ENCODE measurements around the gene TAS2R30. TPM values are rescaled to one million over a fixed set of nuclear protein-coding genes. Genes with fewer than 3 reads are reported as not detected.
A peak's percentile ranks its signal among the peaks of the same experiment; 100 is the strongest.

Gene TAS2R30
- total RNA-seq: 1 to 10 TPM; 3.1 to 3.3 TPM

- DNase-seq (no peak), ATAC-seq (ENCODE audit: low read depth) (no peak)
- Mint-ChIP-seq H3K4me1 (no peaks in the 10 kb centered on the region), H3K36me3 (peaks cover 40% of the 10 kb centered on the region), H3K9me3 (peaks cover 6% of the 10 kb centered on the region), H3K27me3 (no peaks in the 10 kb centered on the region), H3K27ac (no peak within 1 kb of the TSS), H3K4me3 (no peak within 1 kb of the TSS)
- POLR2A ChIA-PET: no interaction called here
Observed at GRCh38 chr12:11134305-11134704, at the start of gene TAS2R30. Gene TAS2R30 (minus strand): TSS chr12:11134644. CDS start chr12:11134244, 400 bp downstream.

GRCh38 chr12:11183011-11183410 is 48.6 kb upstream of the TAS2R30 start:
- H3K4me1 Mint-ChIP-seq: peaks cover 7% of the 10 kb centered on the region
- H3K36me3 Mint-ChIP-seq: peaks cover 2% of the 10 kb centered on the region
- peaks cover 5% of the 10 kb centered on the region for H3K27me3 Mint-ChIP-seq
- H3K9me3 Mint-ChIP-seq: no peaks in the 10 kb centered on the region
- POLR2A ChIA-PET: no interaction called here
- DNase-seq (no peak), ATAC-seq (ENCODE audit: low read depth) (no peak)
- no peak overlapping the region for H3K27ac Mint-ChIP-seq
- no peak overlapping the region for H3K4me3 Mint-ChIP-seq

GRCh38 chr12:11182529-11182928 is 48.1 kb upstream of the TAS2R30 start:
- Mint-ChIP-seq H3K9me3 (no peaks in the 10 kb centered on the region), H3K4me1 (peaks cover 7% of the 10 kb centered on the region), H3K36me3 (peaks cover 5% of the 10 kb centered on the region), H3K27me3 (peaks cover 5% of the 10 kb centered on the region), H3K4me3 (no peak overlapping the region), H3K27ac (no peak overlapping the region)
- POLR2A ChIA-PET: no interaction called here
- DNase-seq (no peak), ATAC-seq (ENCODE audit: low read depth) (no peak)

GRCh38 chr12:11178250-11178649 is 43.8 kb upstream of the TAS2R30 start:
- Mint-ChIP-seq H3K9me3 (no peaks in the 10 kb centered on the region), H3K27ac (no peak overlapping the region), H3K36me3 (peaks cover 26% of the 10 kb centered on the region), H3K27me3 (no peaks in the 10 kb centered on the region), H3K4me3 (no peak overlapping the region), H3K4me1 (peaks cover 8% of the 10 kb centered on the region)
- POLR2A ChIA-PET: no interaction called here
- no peak for ATAC-seq (ENCODE audit: low read depth)
- DNase-seq: no peak

GRCh38 chr12:11174022-11174421 is 39.6 kb upstream of the TAS2R30 start:
- H3K27me3 Mint-ChIP-seq: no peaks in the 10 kb centered on the region
- ATAC-seq (ENCODE audit: low read depth) (no peak), DNase-seq (no peak)
- peaks cover 47% of the 10 kb centered on the region for H3K36me3 Mint-ChIP-seq
- no peak overlapping the region for H3K4me3 Mint-ChIP-seq
- POLR2A ChIA-PET: no interaction called here
- peaks cover 24% of the 10 kb centered on the region for H3K4me1 Mint-ChIP-seq
- H3K27ac Mint-ChIP-seq: no peak overlapping the region
- no peaks in the 10 kb centered on the region for H3K9me3 Mint-ChIP-seq

GRCh38 chr12:11171969-11172675 is 37.7 kb upstream of the TAS2R30 start:
- POLR2A ChIA-PET: interaction anchor here (0.7 to 2.4 kb wide), 7 partner anchors 9 to 617 kb away, joined by 3 to 17 read pairs (median 8); partner anchors contain the start of genes MAGOHB and PRR4
- Mint-ChIP-seq H3K9me3 (no peaks in the 10 kb centered on the region), H3K4me3 (peak overlapping the region; percentile 98), H3K36me3 (peaks cover 53% of the 10 kb centered on the region), H3K27ac (peak overlapping the region; percentile 100), H3K4me1 (peaks cover 31% of the 10 kb centered on the region), H3K27me3 (no peaks in the 10 kb centered on the region)
- ATAC-seq (ENCODE audit: low read depth) (no peak), DNase-seq (no peak)

- POLR2A ChIA-PET: interaction anchor here (0.7 to 2.4 kb wide), 10 partner anchors 8 to 1186 kb away, joined by 3 to 17 read pairs (median 5); partner anchors contain the start of genes BORCS5, MAGOHB and PRR4
- Mint-ChIP-seq H3K9me3 (no peaks in the 10 kb centered on the region), H3K4me3 (peak within 1 kb of the TSS; percentile 98), H3K4me1 (peaks cover 33% of the 10 kb centered on the region), H3K27me3 (no peaks in the 10 kb centered on the region), H3K36me3 (peaks cover 55% of the 10 kb centered on the region), H3K27ac (peak within 1 kb of the TSS; percentile 100)
- ATAC-seq (ENCODE audit: low read depth) (peak; percentile 97), DNase-seq (peak; percentile 89)
Observed at GRCh38 chr12:11171145-11171968, 36.9 kb upstream of the TAS2R30 start, which contains the start of gene SMIM10L1. Gene SMIM10L1 (plus strand): TSS chr12:11171194. CDS start chr12:11171357, 163 bp downstream.

- ATAC-seq (ENCODE audit: low read depth) (no peak), DNase-seq (no peak)
- H3K4me3 Mint-ChIP-seq: peak overlapping the region; percentile 98
- peaks cover 55% of the 10 kb centered on the region for H3K36me3 Mint-ChIP-seq
- no peaks in the 10 kb centered on the region for H3K27me3 Mint-ChIP-seq
- H3K4me1 Mint-ChIP-seq: peaks cover 35% of the 10 kb centered on the region
- peak overlapping the region; percentile 100 for H3K27ac Mint-ChIP-seq
- H3K9me3 Mint-ChIP-seq: no peaks in the 10 kb centered on the region
- POLR2A ChIA-PET: interaction anchor here (0.8 to 2.4 kb wide), 8 partner anchors 10 to 1187 kb away, joined by 3 to 17 read pairs (median 7); partner anchors contain the start of genes BORCS5, MAGOHB and PRR4
Observed at GRCh38 chr12:11170810-11171144, 36.3 kb upstream of the TAS2R30 start.

- Mint-ChIP-seq H3K36me3 (peaks cover 53% of the 10 kb centered on the region), H3K4me3 (no peak overlapping the region)
- POLR2A ChIA-PET: no interaction called here
Observed at GRCh38 chr12:11166300-11166699, 31.9 kb upstream of the TAS2R30 start.

GRCh38 chr12:11164384-11164783 is 29.9 kb upstream of the TAS2R30 start:
- H3K36me3 Mint-ChIP-seq: peaks cover 60% of the 10 kb centered on the region
- DNase-seq (no peak), ATAC-seq (ENCODE audit: low read depth) (no peak)
- H3K9me3 Mint-ChIP-seq: no peaks in the 10 kb centered on the region
- H3K27ac Mint-ChIP-seq: no peak overlapping the region
- no peak overlapping the region for H3K4me3 Mint-ChIP-seq
- no peaks in the 10 kb centered on the region for H3K27me3 Mint-ChIP-seq
- POLR2A ChIA-PET: no interaction called here
- peaks cover 25% of the 10 kb centered on the region for H3K4me1 Mint-ChIP-seq

More at GRCh38 chr12:11166300-11166699, 31.9 kb upstream of the TAS2R30 start:
- no peaks in the 10 kb centered on the region for H3K9me3 Mint-ChIP-seq
- H3K27me3 Mint-ChIP-seq: no peaks in the 10 kb centered on the region
- H3K4me1 Mint-ChIP-seq: peaks cover 31% of the 10 kb centered on the region
- ATAC-seq (ENCODE audit: low read depth) (no peak), DNase-seq (no peak)
- H3K27ac Mint-ChIP-seq: no peak overlapping the region

GRCh38 chr12:11162502-11162901 is 28.1 kb upstream of the TAS2R30 start:
- Mint-ChIP-seq H3K27me3 (no peaks in the 10 kb centered on the region), H3K27ac (no peak overlapping the region), H3K4me3 (no peak overlapping the region), H3K9me3 (no peaks in the 10 kb centered on the region), H3K4me1 (peaks cover 14% of the 10 kb centered on the region), H3K36me3 (peaks cover 61% of the 10 kb centered on the region)
- ATAC-seq (ENCODE audit: low read depth) (no peak), DNase-seq (no peak)
- POLR2A ChIA-PET: interaction anchor here (1.4 kb wide), 1 partner anchor 9 kb away, joined by 3 read pairs; no protein-coding TSS in a partner anchor

- Mint-ChIP-seq H3K36me3 (peaks cover 58% of the 10 kb centered on the region), H3K4me1 (peaks cover 11% of the 10 kb centered on the region), H3K9me3 (peaks cover 13% of the 10 kb centered on the region), H3K4me3 (no peak overlapping the region), H3K27me3 (no peaks in the 10 kb centered on the region), H3K27ac (no peak overlapping the region)
- ATAC-seq (ENCODE audit: low read depth): no peak
- POLR2A ChIA-PET: no interaction called here
- no peak for DNase-seq
Observed at GRCh38 chr12:11158885-11159444, 24.5 kb upstream of the TAS2R30 start.

- Mint-ChIP-seq H3K36me3 (peaks cover 53% of the 10 kb centered on the region), H3K9me3 (peaks cover 19% of the 10 kb centered on the region), H3K4me3 (no peak overlapping the region), H3K27ac (no peak overlapping the region), H3K4me1 (peaks cover 2% of the 10 kb centered on the region), H3K27me3 (no peaks in the 10 kb centered on the region)
- ATAC-seq (ENCODE audit: low read depth): no peak
- DNase-seq: no peak
- POLR2A ChIA-PET: interaction anchor here (0.8 kb wide), 1 partner anchor 16 kb away, joined by 3 read pairs; the partner anchor contains the start of gene SMIM10L1
Observed at GRCh38 chr12:11154400-11154925, 20.0 kb upstream of the TAS2R30 start.

All from activated naive CD8-positive, alpha-beta T cell treated with anti-CD3 and anti-CD28 coated beads, Interleukin-2, amount 10 ng/mL, durations not matched to agents 7 days and 5 days (primary cell).